ENCODE results near the gene INPP5A. TPM values are rescaled to one million over a fixed set of nuclear protein-coding genes. Genes with fewer than 3 reads are reported as not detected.

The INPP5A gene
- total and polyA plus RNA-seq, 10 of the 15 experiments (the other 5 are each of a cell fraction or from before 2014, with no cell fraction given), result 0.52 to 15.0 (median 6.3) TPM

DNA sequence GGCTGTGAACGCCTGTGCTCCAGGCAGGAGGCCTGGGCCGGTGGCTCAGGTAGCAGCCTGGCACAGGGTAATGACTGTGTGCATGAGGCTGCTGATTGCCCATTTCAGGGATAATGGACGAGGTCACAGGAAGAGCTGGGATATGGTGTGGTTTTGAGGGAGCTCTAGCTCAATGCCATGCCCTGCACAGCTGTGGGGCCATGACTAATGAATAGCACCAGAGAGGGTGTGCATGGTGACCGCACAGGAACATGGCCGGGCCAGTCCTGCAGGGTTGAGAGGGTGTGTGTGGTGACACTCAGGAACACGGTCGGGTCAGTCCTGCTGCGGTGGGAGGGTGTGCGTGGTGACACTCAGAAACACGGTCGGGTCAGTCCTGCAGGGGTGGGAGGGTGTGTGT is 226.5 kb downstream of the INPP5A start:
- CTCF ChIA-PET, result no interaction called here
- intact Hi-C loops (cut with micrococcal nuclease; ENCODE audit: unreplicated experiment), result no loop called here
- in situ Hi-C loops (cut with MboI), result no loop called here

More for the DNA sequence above, 226.5 kb downstream of the INPP5A start:
- ChIA-PET SMC1A (ENCODE audit: uncharacterized antibody, unreplicated experiment) (no interaction called here), POLR2A (no interaction called here), RAD21 (ENCODE audit: unreplicated experiment) (no interaction called here)
- H3K9ac ChIP-seq (ENCODE audit: control insufficient read depth, insufficient read depth, low read length), result no peak overlapping the region
- H3K4me1 ChIP-seq (ENCODE audit: control insufficient read depth, insufficient read depth, low read length), result no peaks in the 10 kb centered on the region
- H3K36me3 ChIP-seq (ENCODE audit: control insufficient read depth in 2 of 2, insufficient read depth in 2 of 2, low read length in 1 of 2), result no peaks in the 10 kb centered on the region
- H3K9me3 ChIP-seq (replicated peaks; ENCODE audit: control insufficient read depth, insufficient read depth, low read length), result no peaks in the 10 kb centered on the region; the same call in 2 of the 3 replicates
- WGBS (ENCODE audit: insufficient coverage, insufficient replicate concordance, low lambda C conversion rate, missing lambda C conversion rate), result 90% methylated on average over 11 of the region's 11 CpGs
- H3K79me2 ChIP-seq (ENCODE audit: control insufficient read depth, insufficient read depth, low read length), result no peaks in the 10 kb centered on the region
- H3K27ac ChIP-seq (ENCODE audit: control insufficient read depth, insufficient read depth), result no peak overlapping the region
- no TSS peak for BruUV-seq (replicated peaks)
- FAIRE-seq, result no peak
- H3K4me3 ChIP-seq, result no peak overlapping the region
- no peaks in the 10 kb centered on the region for H3K27me3 ChIP-seq (replicated peaks in 1 of 2; ENCODE audit: control insufficient read depth in 2 of 2, insufficient read depth in 2 of 2, low read length in 1 of 2)
- H4K20me1 ChIP-seq (ENCODE audit: control insufficient read depth, insufficient read depth), result no peaks in the 10 kb centered on the region
- no peak for ATAC-seq
- no peak overlapping the region for H2AFZ ChIP-seq (ENCODE audit: control insufficient read depth, low read depth, low read length)
- TF ChIP-seq, protein P1, sequence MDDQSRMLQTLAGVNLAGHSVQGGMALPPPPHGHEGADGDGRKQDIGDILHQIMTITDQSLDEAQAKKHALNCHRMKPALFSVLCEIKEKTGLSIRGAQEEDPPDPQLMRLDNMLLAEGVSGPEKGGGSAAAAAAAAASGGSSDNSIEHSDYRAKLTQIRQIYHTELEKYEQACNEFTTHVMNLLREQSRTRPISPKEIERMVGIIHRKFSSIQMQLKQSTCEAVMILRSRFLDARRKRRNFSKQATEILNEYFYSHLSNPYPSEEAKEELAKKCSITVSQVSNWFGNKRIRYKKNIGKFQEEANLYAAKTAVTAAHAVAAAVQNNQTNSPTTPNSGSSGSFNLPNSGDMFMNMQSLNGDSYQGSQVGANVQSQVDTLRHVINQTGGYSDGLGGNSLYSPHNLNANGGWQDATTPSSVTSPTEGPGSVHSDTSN (IDR thresholded peaks at IDR 0.05; ENCODE audit: insufficient replicate concordance, low read depth, low read length), result no peak
- no peak for TF ChIP-seq CREB1 (IDR thresholded peaks at IDR 0.05; ENCODE audit: low read depth)
- TF ChIP-seq NFIC (IDR thresholded peaks at IDR 0.05; ENCODE audit: low read depth, low read length), result no peak
- no peak for TF ChIP-seq ZNF622 (IDR thresholded peaks at IDR 0.05)
- TF ChIP-seq, protein P2, sequence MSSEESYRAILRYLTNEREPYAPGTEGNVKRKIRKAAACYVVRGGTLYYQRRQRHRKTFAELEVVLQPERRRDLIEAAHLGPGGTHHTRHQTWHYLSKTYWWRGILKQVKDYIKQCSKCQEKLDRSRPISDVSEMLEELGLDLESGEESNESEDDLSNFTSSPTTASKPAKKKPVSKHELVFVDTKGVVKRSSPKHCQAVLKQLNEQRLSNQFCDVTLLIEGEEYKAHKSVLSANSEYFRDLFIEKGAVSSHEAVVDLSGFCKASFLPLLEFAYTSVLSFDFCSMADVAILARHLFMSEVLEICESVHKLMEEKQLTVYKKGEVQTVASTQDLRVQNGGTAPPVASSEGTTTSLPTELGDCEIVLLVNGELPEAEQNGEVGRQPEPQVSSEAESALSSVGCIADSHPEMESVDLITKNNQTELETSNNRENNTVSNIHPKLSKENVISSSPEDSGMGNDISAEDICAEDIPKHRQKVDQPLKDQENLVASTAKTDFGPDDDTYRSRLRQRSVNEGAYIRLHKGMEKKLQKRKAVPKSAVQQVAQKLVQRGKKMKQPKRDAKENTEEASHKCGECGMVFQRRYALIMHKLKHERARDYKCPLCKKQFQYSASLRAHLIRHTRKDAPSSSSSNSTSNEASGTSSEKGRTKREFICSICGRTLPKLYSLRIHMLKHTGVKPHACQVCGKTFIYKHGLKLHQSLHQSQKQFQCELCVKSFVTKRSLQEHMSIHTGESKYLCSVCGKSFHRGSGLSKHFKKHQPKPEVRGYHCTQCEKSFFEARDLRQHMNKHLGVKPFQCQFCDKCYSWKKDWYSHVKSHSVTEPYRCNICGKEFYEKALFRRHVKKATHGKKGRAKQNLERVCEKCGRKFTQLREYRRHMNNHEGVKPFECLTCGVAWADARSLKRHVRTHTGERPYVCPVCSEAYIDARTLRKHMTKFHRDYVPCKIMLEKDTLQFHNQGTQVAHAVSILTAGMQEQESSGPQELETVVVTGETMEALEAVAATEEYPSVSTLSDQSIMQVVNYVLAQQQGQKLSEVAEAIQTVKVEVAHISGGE (CRISPR knock-in tag; IDR thresholded peaks at IDR 0.05), result no peak
- TF ChIP-seq ZNF217 (IDR thresholded peaks at IDR 0.05), result no peak
- no peak for TF ChIP-seq SRF (IDR thresholded peaks at IDR 0.05; ENCODE audit: low read depth in 2 of 2, low read length in 2 of 2)
- TF ChIP-seq, protein P3, sequence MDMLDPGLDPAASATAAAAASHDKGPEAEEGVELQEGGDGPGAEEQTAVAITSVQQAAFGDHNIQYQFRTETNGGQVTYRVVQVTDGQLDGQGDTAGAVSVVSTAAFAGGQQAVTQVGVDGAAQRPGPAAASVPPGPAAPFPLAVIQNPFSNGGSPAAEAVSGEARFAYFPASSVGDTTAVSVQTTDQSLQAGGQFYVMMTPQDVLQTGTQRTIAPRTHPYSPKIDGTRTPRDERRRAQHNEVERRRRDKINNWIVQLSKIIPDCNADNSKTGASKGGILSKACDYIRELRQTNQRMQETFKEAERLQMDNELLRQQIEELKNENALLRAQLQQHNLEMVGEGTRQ (IDR thresholded peaks at IDR 0.05; ENCODE audit: borderline replicate concordance, low read depth, low read length), result no peak
- TF ChIP-seq SMC3 (IDR thresholded peaks at IDR 0.05; ENCODE audit: borderline replicate concordance, low read length), result no peak
- no peak for TF ChIP-seq CEBPB (IDR thresholded peaks at IDR 0.05; ENCODE audit: borderline replicate concordance in 1 of 2, low read depth in 2 of 2, low read length in 2 of 2)
- no peak for TF ChIP-seq KDM1A (IDR thresholded peaks at IDR 0.05; ENCODE audit: borderline replicate concordance)
- TF ChIP-seq ZNF274 (IDR thresholded peaks at IDR 0.05; ENCODE audit: insufficient read depth, insufficient read length), result no peak
- no peak for TF ChIP-seq RFX5 (IDR thresholded peaks at IDR 0.05; ENCODE audit: low read depth, low read length)
- TF ChIP-seq SIX5 (IDR thresholded peaks at IDR 0.05; ENCODE audit: low read depth, low read length, severe bottlenecking), result no peak
- TF ChIP-seq, protein P4, sequence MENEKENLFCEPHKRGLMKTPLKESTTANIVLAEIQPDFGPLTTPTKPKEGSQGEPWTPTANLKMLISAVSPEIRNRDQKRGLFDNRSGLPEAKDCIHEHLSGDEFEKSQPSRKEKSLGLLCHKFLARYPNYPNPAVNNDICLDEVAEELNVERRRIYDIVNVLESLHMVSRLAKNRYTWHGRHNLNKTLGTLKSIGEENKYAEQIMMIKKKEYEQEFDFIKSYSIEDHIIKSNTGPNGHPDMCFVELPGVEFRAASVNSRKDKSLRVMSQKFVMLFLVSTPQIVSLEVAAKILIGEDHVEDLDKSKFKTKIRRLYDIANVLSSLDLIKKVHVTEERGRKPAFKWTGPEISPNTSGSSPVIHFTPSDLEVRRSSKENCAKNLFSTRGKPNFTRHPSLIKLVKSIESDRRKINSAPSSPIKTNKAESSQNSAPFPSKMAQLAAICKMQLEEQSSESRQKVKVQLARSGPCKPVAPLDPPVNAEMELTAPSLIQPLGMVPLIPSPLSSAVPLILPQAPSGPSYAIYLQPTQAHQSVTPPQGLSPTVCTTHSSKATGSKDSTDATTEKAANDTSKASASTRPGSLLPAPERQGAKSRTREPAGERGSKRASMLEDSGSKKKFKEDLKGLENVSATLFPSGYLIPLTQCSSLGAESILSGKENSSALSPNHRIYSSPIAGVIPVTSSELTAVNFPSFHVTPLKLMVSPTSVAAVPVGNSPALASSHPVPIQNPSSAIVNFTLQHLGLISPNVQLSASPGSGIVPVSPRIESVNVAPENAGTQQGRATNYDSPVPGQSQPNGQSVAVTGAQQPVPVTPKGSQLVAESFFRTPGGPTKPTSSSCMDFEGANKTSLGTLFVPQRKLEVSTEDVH (IDR thresholded peaks at IDR 0.05; ENCODE audit: low read depth, partially characterized antibody), result no peak
- DNase-seq (ENCODE audit: low read depth, low spot score), result no peak
- H3K4me2 ChIP-seq (ENCODE audit: control insufficient read depth, insufficient read depth), result no peak overlapping the region

All from GM12878 (cell line).